HCT116 (cell line): ENCODE measurements around the gene EFNB2. TPM values are rescaled to one million over a fixed set of nuclear protein-coding genes. Genes with fewer than 3 reads are reported as not detected.

Source experiments
- ATAC-seq: fragments of 200-7000 bp; cut with Tn5 transposase; 2 replicates; pipeline ENCODE4 v1.9.1; 2020; ENCODE audit warnings: mild to moderate bottlenecking, moderate library complexity
- BruUV-seq: library from RNA; stranded (reverse); fragments of 400-500 nt; replicated peaks from 2 replicates; lab custom pipeline; 2021; lab: Mats Ljungman, UMichigan
- CTCF ChIA-PET: fragments of 300-600 bp; sonication (Branson Sonifier 250); formaldehyde crosslinking; loops from one replicate; lab custom pipeline; 2021; ENCODE audit warnings: antibody characterized with exemption; lab: Charles Lee
- POLR2A ChIA-PET: fragments of 300-600, 350-600 bp; sonication (Branson Sonifier 250); formaldehyde crosslinking; loops from one replicate; lab custom pipeline; 2021; ENCODE audit warnings: antibody characterized with exemption; lab: Charles Lee
- RAD21 ChIA-PET, 2 experiments: fragments of 300-600 bp; sonication (Branson Sonifier 250); formaldehyde crosslinking; loops; one replicate each; lab custom pipeline; 2023; ENCODE audit warnings: low total read pairs in 2 of 2; ENCODE audit not compliant: uncharacterized antibody in 2 of 2, unreplicated experiment in 2 of 2, low non-redundant PET in 1 of 2; lab: Charles Lee
- DNase-seq: peaks from one replicate; pipeline ENCODE4 v3.0.0-alpha.2; 2010; ENCODE audit warnings: low read depth, low spot score
- H2AFZ ChIP-seq: fragments of 200-600 bp; shearing (Covaris generic), sonication (generic); 2 replicates; pipeline ENCODE4 v1.6.1; 2017; ENCODE audit warnings: low read depth, mixed run types, mixed read lengths, antibody characterized with exemption, low read length; ENCODE audit not compliant: poor library complexity, severe bottlenecking
- H3K27ac ChIP-seq: 2 replicates; pipeline ENCODE4 v1.5.1; 2012; ENCODE audit warnings: low read depth, low read length
- H3K27me3 ChIP-seq: fragments of 200-600 bp; sonication (generic); 2 replicates; pipeline ENCODE4 v1.6.1; 2016; ENCODE audit warnings: mixed run types, low read length, mixed read lengths; ENCODE audit not compliant: insufficient read depth
- H3K36me3 ChIP-seq, 2 experiments: fragments of 200-500 bp in 1 of 2; fragments of 200-600 bp in 1 of 2; sonication (Bioruptor generic) in 1 of 2; sonication (generic) in 1 of 2; 2 replicates each; pipeline versions ENCODE4 v1.5.1 to v1.6.1; 2014 to 2016; ENCODE audit warnings: low read length in 2 of 2, inconsistent platforms in 1 of 2, mixed read lengths in 1 of 2, mixed run types in 1 of 2; ENCODE audit not compliant: insufficient read depth in 2 of 2, control insufficient read depth in 1 of 2
- H3K4me1 ChIP-seq, 2 experiments: fragments of 200-600 bp in 1 of 2; sonication (generic) in 1 of 2; 2 replicates each; pipeline versions ENCODE4 v1.5.1 to v1.6.1; 2012 to 2017; ENCODE audit warnings: low read length in 2 of 2, inconsistent platforms in 1 of 2, mild to moderate bottlenecking in 1 of 2, mixed read lengths in 1 of 2, mixed run types in 1 of 2, moderate library complexity in 1 of 2; ENCODE audit not compliant: insufficient read depth in 2 of 2, control insufficient read depth in 1 of 2
- H3K4me2 ChIP-seq: fragments of 200-600 bp; sonication (generic); 2 replicates; pipeline ENCODE4 v1.6.1; 2017; ENCODE audit warnings: mixed run types, low read length, mixed read lengths
- H3K4me3 ChIP-seq, 2 experiments: fragments of 200-600 bp in 1 of 2; sonication (generic) in 1 of 2; replicated peaks in 1 of 2; 2 replicates each; pipeline ENCODE4 v1.5.1; 2011 to 2016; ENCODE audit warnings: low read length in 2 of 2, control low read depth in 1 of 2, low read depth in 1 of 2, mild to moderate bottlenecking in 1 of 2, mixed read lengths in 1 of 2, mixed run types in 1 of 2
- H3K79me2 ChIP-seq: fragments of 200-600 bp; sonication (generic); 2 replicates; pipeline ENCODE4 v1.6.1; 2017; ENCODE audit warnings: mild to moderate bottlenecking, mixed run types, low read length, moderate library complexity, mixed read lengths; ENCODE audit not compliant: insufficient read depth
- H3K9ac ChIP-seq: fragments of 200-600 bp; sonication (generic); 2 replicates; pipeline ENCODE4 v1.6.1; 2016; ENCODE audit warnings: low read length, mixed read lengths
- H3K9me2 ChIP-seq: fragments of 200-600 bp; sonication (generic), shearing (Covaris generic); 2 replicates; pipeline ENCODE4 v1.6.1; 2017; ENCODE audit warnings: mixed run types, mild to moderate bottlenecking, moderate library complexity; ENCODE audit not compliant: insufficient read depth
- H3K9me3 ChIP-seq, 2 experiments: fragments of 200-500 bp in 1 of 2; fragments of 200-600 bp in 1 of 2; sonication (Bioruptor generic) in 1 of 2; sonication (generic) in 1 of 2; 2 replicates each; pipeline ENCODE4 v1.6.1; 2014 to 2017; ENCODE audit warnings: low read length in 2 of 2, mixed read lengths in 2 of 2, inconsistent platforms in 1 of 2, low read depth in 1 of 2, mild to moderate bottlenecking in 1 of 2, mixed run types in 1 of 2, moderate library complexity in 1 of 2; ENCODE audit not compliant: control insufficient read depth in 1 of 2, insufficient read depth in 1 of 2
- H4K20me1 ChIP-seq: fragments of 200-600 bp; sonication (generic), shearing (Covaris generic); 2 replicates; pipeline ENCODE4 v1.6.1; 2017; ENCODE audit warnings: mixed run types, mild to moderate bottlenecking, moderate library complexity; ENCODE audit not compliant: insufficient read depth
- CBX3 ChIP-seq: IDR thresholded peaks from 2 replicates; pipeline ENCODE4 v1.6.1; 2012; ENCODE audit warnings: low read depth
- EGR1 ChIP-seq: IDR thresholded peaks from 2 replicates; pipeline ENCODE4 v1.6.1; 2012; ENCODE audit warnings: low read depth
- POLR2AphosphoS5 ChIP-seq: IDR thresholded peaks from 2 replicates; pipeline ENCODE4 v1.6.1; 2011; ENCODE audit warnings: mild to moderate bottlenecking, low read depth, low read length, moderate library complexity
- ZFX ChIP-seq: fragments of 450-650 bp; IDR thresholded peaks from 2 replicates; pipeline ENCODE4 v1.6.1; 2017
- intact Hi-C: fragments of 100-400 bp; cut with micrococcal nuclease; formaldehyde crosslinking; loops from 2 replicates; pipeline ENCODE4 v1.10.0; 2022
- total RNA-seq: library from RNA; stranded (reverse); gene quantifications from one replicate; pipeline ENCODE4 v1.2.1, GENCODE V29; 2021; ENCODE audit not compliant: unreplicated experiment
- TF ChIP-seq, protein P1 (sequence below): IDR thresholded peaks from 2 replicates; pipeline ENCODE4 v1.6.1; 2012

EFNB2 gene
- total RNA-seq, 1 experiment from 2014 or later, result 30.9 TPM

DNA sequence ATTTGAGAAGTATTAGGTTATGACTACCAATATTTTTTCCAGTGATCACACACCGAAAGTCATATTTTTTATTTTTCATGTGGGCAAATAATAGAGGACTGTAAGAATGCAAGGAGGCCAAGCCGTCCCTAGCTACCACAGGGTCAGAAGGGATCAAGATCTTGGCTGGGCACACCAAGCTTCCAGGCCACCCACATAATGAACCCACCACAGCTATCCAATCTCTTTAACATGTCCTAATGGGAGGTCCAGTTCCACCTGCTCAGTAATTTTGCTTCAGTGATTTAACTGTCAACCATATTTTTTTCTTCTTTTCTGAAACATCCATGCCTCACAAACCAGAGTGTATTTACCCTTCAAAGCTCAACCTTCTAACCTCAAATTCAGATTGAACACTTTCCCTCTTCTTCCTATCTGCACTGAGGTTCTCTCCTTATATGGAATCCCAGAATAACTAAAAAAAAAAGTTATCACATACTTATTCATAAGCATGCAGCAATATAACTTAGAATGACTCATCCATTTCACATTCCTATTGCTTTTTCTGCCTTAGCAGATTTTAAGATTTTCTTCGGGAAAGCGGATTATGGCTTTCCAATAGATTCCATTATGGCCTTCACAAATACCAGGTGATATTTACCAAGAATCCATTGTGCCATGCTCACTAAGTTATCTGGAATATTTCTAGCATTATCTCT lies 20.3 kb upstream of the EFNB2 start:
- Histone ChIP-seq H3K9ac (no peak overlapping the region), H3K4me3 (no peak overlapping the region), H3K9me2 (no peaks in the 10 kb centered on the region), H3K4me2 (no peak overlapping the region), H3K27ac (no peak overlapping the region), H3K4me1 (no peaks in the 10 kb centered on the region), H3K36me3 (peaks cover 55 to 69% of the 10 kb centered on the region in 2 experiments), H4K20me1 (peaks cover 50% of the 10 kb centered on the region; the same call in 1 of the 2 replicates), H2AFZ (no peak overlapping the region), H3K9me3 (no peaks in the 10 kb centered on the region), H3K27me3 (no peaks in the 10 kb centered on the region), H3K79me2 (peaks cover 100% of the 10 kb centered on the region)
- ChIA-PET POLR2A (no interaction called here), CTCF (no interaction called here), RAD21 (no interaction called here)
- DNase-seq (no peak), ATAC-seq (no peak)
- BruUV-seq, result no TSS peak
- TF ChIP-seq POLR2AphosphoS5 (no peak), EGR1 (no peak), CBX3 (no peak)
- intact Hi-C loops, result no loop called here

- Histone ChIP-seq H3K36me3 (peaks cover 41 to 51% of the 10 kb centered on the region in 2 experiments; a peak in 3 of 4 replicates), H3K27ac (no peak overlapping the region), H3K9me3 (no peaks in the 10 kb centered on the region), H3K27me3 (no peaks in the 10 kb centered on the region), H4K20me1 (peaks cover 43% of the 10 kb centered on the region; the same call in 1 of the 2 replicates), H3K79me2 (peaks cover 100% of the 10 kb centered on the region), H3K4me3 (no peak overlapping the region), H2AFZ (no peak overlapping the region), H3K4me2 (no peak overlapping the region), H3K9me2 (no peaks in the 10 kb centered on the region), H3K4me1 (no peaks in the 10 kb centered on the region), H3K9ac (no peak overlapping the region)
- intact Hi-C loops, result no loop called here
- TF ChIP-seq, protein P1, sequence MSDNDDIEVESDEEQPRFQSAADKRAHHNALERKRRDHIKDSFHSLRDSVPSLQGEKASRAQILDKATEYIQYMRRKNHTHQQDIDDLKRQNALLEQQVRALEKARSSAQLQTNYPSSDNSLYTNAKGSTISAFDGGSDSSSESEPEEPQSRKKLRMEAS, result no peak
- no peak for TF ChIP-seq ZFX
- CTCF ChIA-PET, result no interaction called here
- DNase-seq (no peak), ATAC-seq (no peak)
- no TSS peak for BruUV-seq
- RAD21 ChIA-PET, result no interaction called here
- POLR2A ChIA-PET, result no interaction called here
Measured at GRCh38 chr13:106551751-106552150, 16.3 kb upstream of the EFNB2 start.
